ENCODE measurements around the gene NFKBIA.
"Not testable (repeated sequence)": the region's sequence is repeated elsewhere in the genome, so short reads cannot be mapped to it uniquely, and the experiment has no call there.

Gene NFKBIA, protein sequence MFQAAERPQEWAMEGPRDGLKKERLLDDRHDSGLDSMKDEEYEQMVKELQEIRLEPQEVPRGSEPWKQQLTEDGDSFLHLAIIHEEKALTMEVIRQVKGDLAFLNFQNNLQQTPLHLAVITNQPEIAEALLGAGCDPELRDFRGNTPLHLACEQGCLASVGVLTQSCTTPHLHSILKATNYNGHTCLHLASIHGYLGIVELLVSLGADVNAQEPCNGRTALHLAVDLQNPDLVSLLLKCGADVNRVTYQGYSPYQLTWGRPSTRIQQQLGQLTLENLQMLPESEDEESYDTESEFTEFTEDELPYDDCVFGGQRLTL

DNA sequence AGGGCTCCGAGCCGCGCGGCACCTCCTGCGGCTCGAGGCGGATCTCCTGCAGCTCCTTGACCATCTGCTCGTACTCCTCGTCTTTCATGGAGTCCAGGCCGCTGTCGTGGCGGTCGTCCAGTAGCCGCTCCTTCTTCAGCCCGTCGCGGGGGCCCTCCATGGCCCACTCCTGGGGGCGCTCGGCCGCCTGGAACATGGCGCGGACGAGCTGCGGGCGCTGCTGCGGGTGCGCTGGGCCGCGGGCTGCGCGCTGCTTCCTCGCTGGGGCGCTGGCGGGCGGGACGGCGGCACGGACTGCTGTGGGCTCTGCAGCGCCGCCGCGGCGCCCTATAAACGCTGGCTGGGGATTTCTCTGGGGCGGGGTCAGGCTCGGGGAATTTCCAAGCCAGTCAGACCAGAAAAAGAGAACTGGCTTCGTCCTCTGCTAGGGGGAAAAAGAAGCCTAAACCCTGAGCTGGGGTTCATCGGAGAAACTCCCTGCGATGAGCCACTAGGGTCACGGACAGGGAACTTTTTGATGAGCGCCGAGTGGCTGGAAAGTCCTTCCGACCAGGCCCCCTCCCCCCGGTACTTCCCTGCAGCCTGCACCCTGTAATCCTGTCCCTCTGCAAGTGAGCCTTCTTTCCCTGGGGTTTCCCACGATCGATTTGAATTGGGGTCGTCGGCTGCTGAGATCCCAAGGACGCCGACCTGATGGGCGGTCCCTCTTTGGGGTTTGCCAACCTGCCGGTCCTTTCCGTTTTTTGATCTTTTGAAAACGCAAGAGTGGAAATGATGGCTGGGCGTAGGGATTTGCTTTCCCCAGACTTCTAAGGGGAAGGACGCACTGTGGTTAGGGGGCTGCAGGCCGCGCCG is at the start of gene NFKBIA:
Gene NFKBIA, minus strand, starts transcription at position 301 of the 855 bp plus-strand sequence. Its CDS starts 105 bp downstream, at position 196.
- peak; percentile 82 for DNase-seq (ENCODE audit: low read depth)

DNA sequence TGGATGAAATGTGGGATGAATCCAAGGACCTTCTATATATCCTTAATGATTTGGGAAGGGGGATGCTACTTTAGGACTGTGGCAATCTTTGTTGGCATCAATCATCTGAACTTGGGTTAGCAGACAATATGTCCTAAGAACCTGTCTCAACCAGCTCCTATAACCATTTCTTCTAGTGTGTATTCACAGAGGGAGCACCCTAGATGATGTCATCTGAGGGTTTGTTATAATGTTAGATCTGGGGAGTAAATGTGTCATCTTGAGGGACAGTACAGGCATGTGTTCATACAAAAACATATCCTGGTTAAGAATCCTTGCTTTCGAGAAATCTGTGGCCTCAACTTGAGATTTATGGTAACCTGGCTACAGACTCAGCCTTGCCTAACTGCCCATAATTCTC is 41.9 kb upstream of the NFKBIA start:
- no peak for DNase-seq (ENCODE audit: low read depth)

DNA sequence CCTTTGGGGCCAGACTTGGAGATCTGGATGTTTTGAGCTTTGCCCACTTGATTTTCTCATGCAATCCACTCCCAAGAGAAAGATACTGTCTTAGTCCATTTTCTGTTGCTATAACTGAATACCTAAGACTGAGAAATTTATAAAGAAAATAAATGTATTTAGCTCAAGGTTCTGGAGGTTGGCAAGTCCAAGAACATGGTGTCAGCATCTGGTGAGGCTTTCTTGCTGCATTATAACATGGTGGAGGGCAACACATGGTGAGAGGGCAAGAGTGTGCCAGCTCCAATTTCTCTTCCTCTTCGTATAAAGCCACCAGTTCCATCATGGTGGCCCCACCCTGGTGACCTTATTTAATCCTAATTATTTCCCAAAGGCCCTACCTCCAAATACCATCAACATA is 39.6 kb upstream of the NFKBIA start:
- no peak for DNase-seq (ENCODE audit: low read depth)

DNA sequence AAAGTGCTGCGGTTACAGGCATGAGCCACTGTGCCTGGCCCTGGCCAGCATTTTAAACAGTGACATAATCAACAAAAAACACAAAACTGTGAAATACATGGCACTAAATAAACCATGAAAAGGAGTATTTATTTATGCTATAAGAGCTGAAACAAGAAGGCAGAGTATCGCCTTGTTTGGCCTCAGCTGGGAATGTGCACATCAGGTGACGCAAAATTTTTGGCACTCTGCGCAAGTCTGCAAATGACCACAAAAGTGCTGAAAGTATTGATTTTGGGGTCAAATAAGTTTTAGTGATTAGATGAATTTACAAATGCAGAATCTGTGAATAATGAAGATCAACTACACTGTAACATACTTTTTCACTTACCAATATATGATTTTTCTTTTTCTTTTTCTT is 36.6 kb upstream of the NFKBIA start:
- DNase-seq (ENCODE audit: low read depth): no peak

DNA sequence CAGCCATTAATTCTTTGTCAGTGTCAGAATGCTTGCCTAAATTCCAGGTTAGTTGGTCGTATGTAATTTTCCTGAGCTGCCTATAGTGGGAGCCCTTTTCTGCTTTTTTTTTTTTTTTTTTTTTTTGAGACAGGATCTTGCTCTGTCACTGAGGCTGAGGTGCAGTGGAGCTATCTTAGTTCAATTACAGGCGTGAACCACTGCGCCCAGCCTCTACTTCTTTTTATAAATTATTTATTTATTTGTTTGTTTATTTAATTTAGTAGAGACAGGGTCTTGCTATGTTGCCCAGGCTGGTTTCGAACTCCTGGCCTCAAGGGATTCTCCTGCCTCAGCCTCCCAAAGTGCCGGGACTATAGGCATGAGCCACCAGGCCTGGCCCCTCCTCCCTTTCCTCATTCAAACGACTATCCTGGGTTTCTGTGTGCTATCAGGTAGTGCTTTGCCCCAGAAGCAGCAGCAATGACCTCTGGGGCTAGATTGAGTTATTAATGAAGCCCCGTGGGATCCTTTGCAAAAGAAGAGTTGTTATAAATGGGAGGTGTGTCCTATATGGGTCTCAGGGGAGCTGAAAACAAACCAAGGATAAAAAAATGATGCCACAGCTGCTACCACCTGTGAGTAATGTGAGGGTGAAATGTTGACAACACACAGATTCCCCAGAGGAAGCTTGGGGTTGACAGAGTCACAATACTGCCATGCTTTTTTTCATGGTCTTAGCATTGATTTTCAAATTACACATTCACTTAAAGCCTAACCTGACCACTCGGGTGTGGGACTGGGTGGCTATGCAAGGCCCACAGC is 34.6 kb upstream of the NFKBIA start:
- DNase-seq (ENCODE audit: low read depth): peak; percentile 12

DNA sequence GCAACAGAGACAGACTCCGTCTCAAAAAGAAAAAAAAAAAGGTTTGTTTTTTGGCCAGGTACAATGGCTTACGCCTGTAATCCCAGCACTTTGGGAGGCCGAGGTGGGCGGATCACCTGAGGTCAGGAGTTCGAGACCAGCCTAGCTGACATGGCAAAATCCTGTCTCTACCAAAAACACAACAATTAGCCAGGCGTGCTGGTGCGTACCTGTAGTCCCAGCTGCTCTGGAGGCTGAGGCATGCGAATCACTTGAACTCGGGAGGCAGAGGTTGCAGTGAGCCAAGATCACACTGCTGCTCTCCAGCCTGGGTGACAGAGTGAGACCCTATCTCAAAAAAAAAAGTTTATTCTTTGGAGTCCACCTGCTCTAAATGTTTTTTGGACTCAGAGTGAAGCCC is 33.9 kb upstream of the NFKBIA start:
- DNase-seq (ENCODE audit: low read depth): not testable (repeated sequence)

DNA sequence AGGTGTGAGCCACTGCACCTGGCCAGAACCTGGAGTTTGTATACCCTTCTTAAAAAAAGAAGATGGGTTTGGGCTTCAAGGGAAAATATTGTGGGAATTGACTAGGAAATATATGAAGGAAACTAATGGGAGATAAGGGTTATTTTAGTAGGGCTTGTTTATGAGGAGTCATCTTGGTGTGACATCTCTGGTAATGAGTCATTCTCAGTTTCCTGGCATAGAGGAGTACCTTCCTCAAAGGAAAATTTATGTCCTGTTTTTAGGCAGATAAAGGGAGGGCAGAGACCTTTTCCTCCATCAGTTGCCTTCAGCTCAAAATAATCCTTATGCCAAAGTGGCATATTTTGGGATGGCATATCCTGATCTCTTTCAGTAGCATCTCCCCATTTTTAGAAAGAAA is 30.6 kb upstream of the NFKBIA start:
- peak; percentile 33 for DNase-seq (ENCODE audit: low read depth)

DNA sequence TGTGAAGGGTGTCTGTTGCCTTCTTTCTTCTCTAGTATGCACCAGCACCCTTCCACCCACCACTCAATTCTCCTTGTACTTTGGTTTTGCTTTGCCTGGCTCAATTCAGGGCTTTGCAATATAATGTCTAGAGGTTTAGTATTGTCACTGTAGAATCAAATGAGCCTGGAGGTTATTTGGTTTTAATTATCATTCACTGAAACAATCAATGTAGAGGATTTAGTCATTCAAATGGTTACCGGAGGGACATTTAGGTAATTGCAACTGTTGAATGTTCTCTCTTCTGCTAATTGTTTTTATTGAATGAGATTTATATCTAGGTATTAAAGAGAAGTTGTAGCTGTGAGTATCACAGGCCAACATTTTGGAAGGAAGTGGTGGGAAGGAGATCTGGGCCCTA is 29.3 kb upstream of the NFKBIA start:
- DNase-seq (ENCODE audit: low read depth): no peak

DNA sequence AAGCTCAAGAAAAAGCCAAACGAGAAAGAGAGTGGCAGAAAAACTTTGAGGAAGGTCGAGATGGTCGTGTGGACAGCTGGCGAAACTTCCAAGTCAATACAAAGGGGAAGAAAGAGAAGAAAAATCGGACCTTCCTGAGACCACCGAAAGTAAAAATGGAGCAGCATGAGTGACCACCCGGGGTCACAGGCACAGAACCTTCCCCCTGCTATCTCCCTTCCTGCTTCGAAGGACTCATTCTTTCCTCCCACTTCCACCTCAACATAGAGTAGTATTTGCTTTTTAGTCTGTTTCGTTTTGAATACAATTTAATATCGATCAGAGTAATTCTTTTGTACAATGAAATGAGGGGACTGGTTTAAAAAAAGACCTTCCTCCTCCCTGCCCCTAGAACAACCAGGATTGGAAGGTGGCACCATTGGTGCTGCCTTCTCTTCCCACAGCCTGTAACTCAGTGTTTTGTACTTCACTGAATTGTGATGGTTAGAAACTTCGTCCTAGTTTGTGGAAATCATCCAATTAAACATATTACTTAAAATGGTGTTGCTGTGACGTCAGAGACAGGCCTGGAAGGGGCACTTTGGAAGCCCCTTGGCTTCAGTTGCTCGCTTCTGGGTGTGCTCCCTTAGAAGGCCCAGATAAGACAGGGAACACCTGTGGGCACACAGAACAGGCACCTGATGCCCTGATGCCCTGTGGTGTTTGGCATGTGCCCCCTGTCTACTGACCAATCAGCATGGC is 26.1 kb upstream of the NFKBIA start:
- DNase-seq (ENCODE audit: low read depth): no peak

DNA sequence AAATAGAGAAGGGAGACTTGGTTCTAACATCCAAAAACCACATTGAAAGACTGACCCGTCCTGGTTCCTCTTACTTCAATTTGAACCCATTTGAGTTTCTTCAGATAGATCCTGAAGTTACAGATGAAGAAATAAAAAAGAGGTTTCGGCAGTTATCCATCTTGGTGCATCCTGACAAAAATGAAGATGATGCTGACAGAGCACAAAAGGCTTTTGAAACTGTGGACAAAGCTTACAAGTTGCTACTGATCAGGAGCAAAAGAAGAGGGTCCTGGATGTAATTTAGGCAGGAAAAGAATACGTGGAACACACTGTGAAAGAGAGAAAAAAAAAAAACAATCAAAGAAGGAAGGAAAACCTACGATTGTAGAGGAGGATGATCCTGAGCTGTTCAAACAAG is 25.4 kb upstream of the NFKBIA start:
- no peak for DNase-seq (ENCODE audit: low read depth)

DNA sequence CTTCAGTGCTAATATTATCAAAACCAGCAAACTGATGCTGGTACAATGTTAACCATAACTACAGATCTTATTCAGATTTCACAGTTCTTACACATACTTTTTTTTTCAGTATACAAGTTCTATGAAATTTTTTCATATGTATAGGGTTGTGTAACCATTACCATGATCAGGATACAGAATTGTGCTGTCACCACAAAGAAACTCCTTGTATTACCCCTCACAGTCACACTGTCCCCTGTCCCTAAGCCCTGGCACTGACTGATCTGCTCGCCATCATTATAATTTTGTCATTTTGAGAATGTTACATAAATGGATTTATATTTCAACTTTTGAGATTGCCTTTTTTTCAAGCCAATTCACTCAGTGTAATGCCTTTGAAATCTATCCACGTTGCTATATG is 21.3 kb upstream of the NFKBIA start:
- DNase-seq (ENCODE audit: low read depth): no peak

DNA sequence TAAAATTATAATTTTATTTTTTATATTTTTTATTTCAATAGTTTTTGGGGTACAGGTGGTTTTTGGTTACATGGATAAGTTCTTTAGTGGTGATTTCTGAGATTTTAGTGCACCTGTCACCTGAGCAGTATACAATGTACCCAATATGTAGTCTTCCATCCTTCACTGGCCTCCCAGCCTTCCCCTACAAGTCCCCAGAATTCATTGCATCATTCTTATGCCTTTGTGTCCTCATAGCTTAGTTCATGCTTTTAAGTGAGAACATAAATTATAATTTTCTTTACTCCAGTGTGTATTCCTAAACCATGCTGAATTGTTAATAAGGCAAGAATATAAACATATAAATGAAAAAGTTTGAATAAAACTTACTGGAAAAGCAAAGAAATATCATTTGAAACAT is 19.1 kb upstream of the NFKBIA start:
- DNase-seq (ENCODE audit: low read depth): no peak

DNA sequence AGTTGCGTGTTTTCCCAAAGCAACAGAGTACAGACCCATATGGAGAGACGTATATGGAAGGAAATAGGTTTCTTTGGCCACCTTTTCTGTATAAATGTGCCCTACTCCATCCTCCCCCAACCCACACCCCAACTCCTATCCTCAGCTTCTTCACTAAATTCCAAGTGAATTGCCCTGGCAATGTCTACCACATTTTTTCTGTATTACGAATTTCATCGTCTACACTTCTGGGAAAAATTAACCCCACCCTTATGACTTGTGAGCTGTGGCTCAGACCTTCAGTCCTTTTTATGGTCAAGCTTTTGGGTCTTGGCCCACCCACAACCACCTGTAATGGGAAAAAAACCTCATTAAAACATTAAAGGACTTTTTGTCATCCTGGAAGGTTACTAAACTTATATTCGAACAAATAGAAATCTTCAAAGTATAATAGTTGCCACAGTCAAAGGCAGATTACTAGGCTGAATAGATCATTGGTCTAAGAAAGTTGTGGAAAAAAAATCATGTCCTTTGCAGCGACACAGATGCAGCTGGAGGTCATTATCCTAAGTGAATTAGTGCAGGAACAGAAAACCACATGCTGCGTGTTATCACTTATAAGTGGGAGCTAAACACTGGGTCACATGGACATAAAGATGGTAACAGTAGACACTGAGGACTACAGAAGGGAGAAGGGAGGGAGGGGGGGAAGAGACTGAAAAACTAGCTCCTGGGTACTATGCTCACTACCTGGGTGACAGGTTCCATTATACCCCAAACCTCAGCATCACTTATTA is 15.7 kb upstream of the NFKBIA start:
- peak; percentile 50 for DNase-seq (ENCODE audit: low read depth)

DNA sequence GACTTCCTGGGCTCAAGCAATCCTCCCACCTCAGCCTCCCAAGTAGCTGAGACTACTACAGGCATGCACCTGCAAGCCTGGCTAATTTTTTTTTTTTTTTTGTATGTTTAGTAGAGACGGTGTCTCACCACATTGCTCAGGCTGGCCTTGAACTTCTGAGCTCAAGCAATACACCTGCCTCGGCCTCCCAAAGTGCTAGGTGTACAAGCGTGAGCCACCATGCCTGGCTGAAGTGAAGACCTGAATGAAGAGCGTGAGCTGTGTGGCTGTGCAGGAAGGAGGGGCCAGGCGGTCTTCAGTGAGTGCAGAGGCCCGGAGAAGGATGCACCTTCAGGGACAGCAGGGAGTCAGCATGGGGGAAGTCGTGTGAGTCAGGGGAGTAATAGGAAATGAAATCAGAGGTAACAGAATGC is 14.9 kb upstream of the NFKBIA start:
- DNase-seq (ENCODE audit: low read depth): no peak

DNA sequence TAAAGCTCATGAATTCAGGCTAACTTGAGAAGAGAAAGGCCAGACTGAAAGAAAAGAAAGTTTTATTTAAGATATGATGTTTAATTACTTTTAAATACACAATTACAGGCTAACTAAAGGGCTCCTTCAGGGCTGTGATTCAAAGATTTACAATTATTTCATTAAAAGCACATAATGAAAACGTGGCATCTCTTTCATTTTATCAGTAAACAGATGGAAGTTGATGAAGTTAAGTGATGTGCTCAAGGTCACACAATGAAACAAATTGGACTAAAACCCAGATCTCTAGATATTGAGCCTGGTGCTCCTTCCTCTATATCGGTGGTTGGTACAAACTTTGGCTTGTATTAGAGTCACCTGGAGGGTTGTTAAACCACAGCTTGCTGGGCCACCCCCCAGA is 13.5 kb upstream of the NFKBIA start:
- no peak for DNase-seq (ENCODE audit: low read depth)

DNA sequence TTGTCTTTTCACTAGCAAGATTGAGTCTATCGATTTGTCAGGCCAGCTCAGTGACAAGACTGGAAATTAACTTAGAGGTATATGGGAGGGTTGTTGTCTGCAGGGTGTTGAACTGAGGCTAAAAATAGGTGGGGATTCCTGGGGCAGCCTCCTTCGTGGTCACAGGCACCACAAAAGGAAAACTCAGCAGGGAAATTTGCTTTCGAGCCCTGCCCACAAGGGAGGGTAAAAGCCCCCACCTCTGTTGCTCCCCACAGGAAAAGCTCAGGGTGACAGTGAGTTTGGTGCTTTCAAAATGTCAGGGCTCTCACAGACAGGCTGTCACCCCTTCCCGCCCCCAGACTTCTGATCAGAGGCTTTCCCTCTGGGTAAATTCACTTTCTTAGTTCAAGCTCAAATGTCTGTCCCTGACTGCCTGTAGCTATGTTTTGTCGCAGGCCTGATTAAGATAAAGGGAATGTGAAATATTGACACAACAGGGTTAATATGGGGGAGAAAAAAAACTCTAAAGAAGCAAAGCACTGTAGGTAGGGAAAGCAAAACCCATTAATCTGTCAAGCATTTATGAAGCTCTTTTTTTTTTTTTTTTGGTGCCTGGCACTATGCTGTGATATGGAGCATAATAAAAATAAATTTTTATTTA is 11.7 kb upstream of the NFKBIA start:
- no peak for DNase-seq (ENCODE audit: low read depth)

DNA sequence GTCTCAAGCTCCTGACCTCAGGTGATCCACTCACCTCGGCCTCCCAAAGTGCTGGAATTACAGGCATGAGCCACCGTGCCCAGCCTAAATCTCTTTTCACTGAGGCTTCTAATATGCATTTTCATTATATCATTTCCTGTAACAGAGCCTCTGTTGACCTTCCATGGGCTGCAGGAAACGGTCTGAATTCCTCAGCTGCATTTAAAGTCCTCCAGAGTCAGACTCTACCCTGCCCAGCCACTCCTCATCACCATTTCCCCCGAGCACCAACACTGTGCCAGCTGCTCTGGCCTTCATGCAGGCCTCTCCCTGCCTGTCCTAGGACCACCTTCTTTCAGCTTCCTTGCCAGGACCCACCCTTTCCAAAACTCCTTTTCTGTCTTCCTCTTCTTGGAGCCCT is 9.8 kb upstream of the NFKBIA start:
- DNase-seq (ENCODE audit: low read depth): no peak

DNA sequence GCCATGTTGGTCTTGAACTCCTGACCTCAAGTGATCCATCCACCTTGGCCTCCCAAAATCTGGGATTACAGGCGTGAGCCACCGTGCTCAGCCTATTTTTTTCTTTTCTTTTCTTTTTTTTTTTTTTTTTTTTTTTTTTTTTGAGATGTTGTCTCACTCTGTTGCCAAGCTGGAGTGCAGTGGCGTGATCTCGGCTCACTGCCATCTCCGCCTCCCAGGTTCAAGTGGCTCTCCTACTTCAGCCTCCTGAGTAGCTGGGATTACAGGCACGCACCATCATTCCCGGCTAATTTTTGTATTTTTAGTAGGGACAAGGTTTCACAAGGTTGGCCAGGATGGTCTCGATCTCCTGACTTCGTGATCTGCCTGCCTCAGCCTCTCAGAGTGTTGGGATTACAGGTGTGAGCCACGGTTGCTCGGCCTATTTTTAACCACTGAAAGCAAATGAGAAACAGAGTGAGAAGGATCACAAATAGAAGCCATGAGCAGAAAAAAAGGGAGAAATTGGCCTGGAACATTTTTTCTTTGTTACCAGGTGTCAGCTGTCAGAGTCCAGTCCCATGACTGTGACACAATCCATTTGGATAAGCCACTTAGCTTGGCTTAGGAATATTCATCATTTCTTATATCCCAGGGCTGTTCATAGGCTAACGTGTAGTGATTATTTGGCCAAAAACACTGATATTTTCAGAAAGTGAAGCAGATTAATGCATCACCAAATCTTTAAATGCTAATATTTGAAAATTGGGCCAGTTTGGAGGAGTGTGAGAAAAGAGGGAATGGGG is 7.9 kb upstream of the NFKBIA start:
- DNase-seq (ENCODE audit: low read depth): no peak

DNA sequence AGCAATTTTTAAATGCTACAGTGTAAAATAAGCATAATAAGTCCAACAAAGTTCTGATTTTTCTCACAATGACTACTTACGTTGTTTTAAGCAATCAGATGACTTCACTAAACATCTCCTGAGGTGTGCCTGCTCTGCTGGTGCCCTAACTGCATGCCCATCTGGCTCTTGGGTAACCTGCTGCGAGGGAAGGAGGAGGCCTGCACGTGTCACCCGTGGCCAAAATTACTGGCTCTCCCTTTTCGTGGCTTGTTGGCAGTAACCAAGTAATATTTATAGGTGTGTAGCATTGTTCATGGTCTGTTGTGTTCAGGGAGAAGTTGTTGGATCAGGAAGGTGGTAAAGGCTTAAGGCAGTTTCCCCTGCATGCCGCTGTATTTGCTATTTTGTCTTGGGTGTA is 6.3 kb upstream of the NFKBIA start:
- no peak for DNase-seq (ENCODE audit: low read depth)

DNA sequence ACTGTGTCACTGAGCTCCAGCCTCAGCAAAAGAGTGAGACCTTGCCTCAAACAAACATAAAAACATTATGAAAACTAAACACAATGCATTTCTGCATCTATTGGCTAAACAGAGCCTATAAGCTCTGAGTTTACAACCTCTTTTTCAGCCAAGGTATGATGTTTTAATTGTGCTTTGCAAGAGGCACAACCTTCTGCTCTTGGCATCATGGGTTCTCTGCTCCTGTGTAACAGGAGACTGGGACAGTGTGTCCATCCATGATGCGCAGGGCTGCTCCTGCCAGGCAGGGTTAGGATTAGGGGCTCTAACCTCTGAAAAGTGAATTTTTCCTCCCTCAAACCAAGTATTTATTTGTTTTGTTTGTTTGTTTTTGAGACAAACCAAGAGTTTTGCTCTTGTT is 5.0 kb upstream of the NFKBIA start:
- DNase-seq (ENCODE audit: low read depth): no peak

Data from amniotic epithelial cell (primary cell).